GM20431 (cell line): ENCODE results near the gene NUMA1.

Experiments used
- in situ Hi-C: fragments of 300-500 bp; cut with MseI, MboI; formaldehyde crosslinking; loops from one replicate; pipeline ENCODE4 v1.15.0; 2020; ENCODE audit warnings: low sequenced_read_pairs; ENCODE audit not compliant: unreplicated experiment

The NUMA1 gene

DNA sequence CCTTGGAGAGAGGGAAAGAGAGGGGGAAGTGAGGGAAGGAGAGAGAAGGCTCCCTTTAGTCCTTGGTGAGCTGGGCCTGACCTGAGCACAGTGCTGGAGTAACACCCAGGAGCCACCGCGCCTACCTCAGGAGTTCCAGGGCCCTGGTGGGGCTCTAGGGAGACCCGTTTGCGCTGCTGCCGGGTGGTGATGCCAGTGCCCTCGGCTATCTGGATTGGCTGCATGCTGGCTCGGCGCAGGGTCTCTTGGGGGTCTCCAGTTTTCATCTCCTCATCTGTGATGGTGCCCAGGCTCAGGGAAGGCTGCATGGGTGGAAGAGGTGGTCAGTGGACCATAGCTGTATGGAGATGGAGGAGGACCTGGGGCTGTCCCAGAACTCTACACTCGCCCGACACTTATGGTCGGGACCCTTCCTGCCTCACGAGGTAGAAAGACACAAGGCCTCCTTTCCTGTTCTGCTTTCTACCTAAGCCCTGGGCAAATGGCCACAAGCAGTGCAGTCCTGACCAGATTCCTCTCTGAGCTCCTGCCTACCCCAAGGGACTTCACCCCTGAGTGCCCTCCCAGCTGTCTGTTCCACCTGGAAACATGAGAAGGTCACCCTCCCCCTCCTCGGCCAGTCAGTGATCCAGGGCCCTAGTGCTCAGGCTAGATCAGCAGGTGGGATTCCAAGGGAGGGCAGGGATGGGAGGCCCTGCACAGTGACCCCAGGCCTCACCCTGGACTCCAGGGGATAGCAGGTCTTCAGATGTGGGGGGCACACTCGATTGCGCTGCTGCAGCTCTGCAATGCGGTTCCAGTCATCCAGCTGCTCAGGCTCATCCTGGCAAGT lies 75.6 kb downstream of the NUMA1 start:
- in situ Hi-C loops = no loop called here

GRCh38 chr11:72003776-72004171 lies 76.6 kb downstream of the NUMA1 start:
- in situ Hi-C loops = no loop called here

DNA sequence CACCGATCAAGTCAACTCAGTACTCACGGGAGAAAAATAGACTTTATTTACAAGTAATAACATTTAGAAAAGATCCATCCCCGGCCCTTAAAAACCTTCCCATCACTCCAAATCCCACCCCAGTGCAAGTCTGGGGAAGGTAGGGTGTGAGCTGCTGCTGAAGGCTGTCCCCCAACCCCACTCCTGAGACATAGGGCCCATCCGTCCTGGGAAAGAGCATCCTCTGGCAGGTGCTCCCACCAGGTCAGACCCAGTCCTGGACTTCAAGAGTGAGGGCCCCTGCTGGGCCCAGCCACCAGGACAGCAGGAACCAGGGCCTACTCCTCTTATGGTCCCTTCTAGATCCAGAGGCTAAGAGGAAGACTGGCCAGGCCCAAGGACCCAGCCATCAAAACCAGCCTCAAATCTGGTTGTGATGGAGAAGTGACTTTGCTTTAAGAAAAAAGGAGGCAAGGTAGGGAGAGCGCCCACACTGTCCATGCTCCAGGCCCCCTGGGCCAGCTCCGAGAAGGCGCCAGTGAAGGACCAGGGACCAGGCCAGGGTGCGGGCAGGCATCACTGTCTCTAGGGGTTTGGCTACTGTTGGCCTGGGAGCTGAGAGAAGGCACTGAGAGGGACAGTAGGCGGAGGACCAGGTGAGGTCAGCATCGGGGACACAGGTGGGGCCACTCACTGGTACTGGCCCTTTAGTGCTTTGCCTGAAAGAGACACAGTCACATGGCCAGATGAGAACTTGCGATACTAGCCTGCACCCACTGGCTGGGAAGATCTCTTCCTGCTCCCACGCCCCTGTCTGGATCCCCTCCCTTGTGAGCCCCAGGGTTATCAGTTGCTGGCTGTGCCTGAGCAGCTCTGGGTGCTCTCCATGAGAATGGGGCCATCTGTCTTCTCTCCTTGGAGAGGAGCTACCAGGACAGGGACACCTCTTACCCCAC lies 77.2 kb downstream of the NUMA1 start:
- in situ Hi-C loops = no loop called here

DNA sequence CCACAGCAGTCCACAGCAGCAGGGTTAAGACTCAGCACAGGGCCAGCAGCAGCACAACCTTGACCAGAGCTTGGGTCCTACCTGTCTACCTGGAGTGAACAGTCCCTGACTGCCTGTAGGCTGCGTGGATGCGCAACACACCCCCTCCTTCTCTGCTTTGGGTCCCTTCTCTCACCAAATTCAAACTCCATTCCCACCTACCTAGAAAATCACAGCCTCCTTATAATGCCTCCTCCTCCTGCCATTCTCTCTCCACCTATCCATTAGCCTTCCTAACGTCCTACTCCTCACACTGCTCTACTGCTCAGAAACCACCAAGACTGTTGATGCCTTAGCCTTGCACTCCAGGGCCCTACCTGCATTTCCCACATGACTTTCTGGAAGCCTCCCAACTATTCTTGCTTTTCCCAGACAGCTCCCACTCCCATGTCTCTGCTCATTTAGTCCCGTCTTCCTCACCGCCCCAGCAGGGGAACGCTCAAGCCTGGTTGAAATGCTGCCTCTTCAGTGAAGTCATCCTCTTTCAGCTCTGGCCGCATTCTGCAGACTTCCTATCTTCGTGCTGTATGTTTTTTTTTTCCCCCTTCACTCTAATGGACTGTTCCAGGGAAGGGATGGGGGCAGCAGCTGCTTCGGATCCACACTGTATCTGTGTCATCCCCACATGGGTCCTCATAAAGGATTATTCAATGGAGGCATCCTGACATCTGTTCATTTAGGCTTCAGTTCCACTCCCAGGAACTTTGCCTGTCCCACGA lies 78.3 kb downstream of the NUMA1 start:
- in situ Hi-C loops = no loop called here

GRCh38 chr11:72001285-72001684 lies 79.1 kb downstream of the NUMA1 start:
- in situ Hi-C loops = no loop called here

GRCh38 chr11:72000202-72000867 lies 80.0 kb downstream of the NUMA1 start:
- in situ Hi-C loops = no loop called here

DNA sequence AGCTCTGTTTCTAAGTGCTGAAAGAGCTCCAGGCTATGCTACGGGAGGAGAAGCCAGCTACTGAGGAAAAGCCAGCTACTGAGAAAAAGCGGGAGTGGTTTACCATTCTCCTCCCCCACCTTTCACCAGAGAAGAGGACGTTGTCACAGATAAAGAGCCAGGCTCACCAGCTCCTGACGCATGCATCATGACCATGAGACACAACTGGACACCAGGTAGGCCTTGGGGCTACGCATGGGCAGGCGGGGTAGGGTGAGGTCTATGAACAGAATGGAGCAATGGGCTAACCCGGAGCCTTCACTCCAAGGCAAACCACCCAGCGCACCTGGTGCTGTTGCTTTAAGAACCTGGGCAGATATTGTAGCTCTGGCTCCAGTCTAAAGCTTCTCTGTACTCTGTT lies 80.5 kb downstream of the NUMA1 start:
- in situ Hi-C loops = no loop called here

GRCh38 chr11:71999362-71999761 lies 81.0 kb downstream of the NUMA1 start:
- in situ Hi-C loops = no loop called here

DNA sequence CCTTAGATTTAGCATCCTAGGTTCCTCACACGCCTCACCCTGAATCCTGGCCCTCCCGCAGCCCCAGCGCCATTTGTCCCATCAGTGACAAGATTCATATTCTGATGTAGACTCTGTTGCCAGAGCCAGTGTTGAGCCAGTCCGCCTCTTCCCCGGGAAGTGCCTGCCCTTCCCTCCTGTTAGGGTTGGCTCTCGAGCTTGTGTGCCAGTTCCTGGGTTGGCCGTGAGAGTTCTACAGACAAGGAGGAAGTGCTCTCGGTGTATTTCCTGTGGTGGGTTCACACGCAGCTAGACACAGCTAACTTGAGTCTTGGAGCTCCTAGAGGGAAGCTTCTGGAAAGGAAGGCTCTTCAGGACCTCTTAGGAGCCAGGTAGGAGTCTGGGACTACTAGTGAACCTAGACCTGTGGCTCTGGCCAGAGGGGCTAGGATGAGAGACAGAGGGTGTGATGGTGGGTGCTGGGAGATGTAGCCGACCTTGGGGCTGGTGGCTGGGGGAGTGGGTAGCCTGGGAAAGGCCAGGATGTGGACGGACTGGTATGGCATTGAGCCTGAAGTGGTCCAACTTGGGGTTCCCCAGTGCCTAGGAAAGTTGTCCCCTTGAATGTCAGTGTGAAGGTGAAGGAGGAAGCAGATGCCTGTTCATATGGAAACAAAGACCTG lies 81.6 kb downstream of the NUMA1 start, which contains the start of gene IL18BP:
Gene IL18BP, plus strand, starts transcription at position 261 of the 662 bp plus-strand sequence. CDS start 1,076 bp downstream, outside the sequence.
- in situ Hi-C loops = no loop called here

GRCh38 chr11:71998061-71998460 lies 82.3 kb downstream of the NUMA1 start:
- in situ Hi-C loops = no loop called here

DNA sequence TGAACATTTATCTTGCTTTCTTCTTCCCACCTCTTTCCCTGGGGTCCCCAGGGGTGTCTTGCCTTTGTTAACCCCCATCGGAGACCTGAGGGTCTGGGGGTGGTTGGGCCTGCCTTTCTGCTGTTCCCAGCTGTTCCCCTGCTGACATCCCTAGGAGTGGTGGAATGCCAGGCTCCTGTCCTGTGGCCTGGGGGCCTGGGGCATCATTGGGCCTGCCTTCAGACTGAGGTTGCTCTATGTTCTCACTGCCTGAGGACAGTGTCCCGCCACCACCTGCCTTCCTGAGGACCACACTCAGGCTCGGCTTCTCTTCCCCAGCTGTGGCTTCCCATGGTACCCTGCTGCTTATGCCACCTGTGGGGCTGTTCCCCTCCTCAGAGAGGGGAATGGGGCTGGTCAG lies 82.7 kb downstream of the NUMA1 start:
- in situ Hi-C loops = no loop called here

DNA sequence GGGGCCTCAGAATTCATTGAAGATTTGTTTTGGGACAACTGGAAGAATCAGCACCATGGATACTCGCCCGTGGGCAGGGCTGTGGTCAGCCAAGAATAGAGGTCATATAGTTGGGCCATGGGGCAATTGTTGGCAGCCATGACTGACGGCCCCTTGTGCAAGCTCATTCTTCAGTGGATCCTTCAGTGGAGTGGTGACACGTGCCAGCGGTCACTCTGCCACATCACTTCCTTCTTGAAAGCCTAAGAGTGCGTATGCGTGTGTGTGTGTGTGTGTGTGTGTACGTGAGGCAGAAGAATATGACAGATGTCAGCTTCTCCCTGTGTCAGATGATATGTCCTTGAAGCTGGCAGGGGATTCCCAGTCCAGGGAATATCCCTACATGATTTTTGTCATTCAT lies 83.4 kb downstream of the NUMA1 start:
- in situ Hi-C loops = no loop called here

- in situ Hi-C loops = no loop called here
These were observed 83.8 kb downstream of the NUMA1 start for GRCh38 chr11:71996517-71996916.

- in situ Hi-C loops = no loop called here
These were observed 84.5 kb downstream of the NUMA1 start for GRCh38 chr11:71995726-71996291.

GRCh38 chr11:71994786-71995185 lies 85.6 kb downstream of the NUMA1 start:
- in situ Hi-C loops = no loop called here

GRCh38 chr11:71992136-71992730 lies 88.1 kb downstream of the NUMA1 start:
- in situ Hi-C loops = no loop called here

GRCh38 chr11:71991494-71991893 lies 88.8 kb downstream of the NUMA1 start:
- in situ Hi-C loops = no loop called here

GRCh38 chr11:71990701-71991100 lies 89.6 kb downstream of the NUMA1 start:
- in situ Hi-C loops = no loop called here

DNA sequence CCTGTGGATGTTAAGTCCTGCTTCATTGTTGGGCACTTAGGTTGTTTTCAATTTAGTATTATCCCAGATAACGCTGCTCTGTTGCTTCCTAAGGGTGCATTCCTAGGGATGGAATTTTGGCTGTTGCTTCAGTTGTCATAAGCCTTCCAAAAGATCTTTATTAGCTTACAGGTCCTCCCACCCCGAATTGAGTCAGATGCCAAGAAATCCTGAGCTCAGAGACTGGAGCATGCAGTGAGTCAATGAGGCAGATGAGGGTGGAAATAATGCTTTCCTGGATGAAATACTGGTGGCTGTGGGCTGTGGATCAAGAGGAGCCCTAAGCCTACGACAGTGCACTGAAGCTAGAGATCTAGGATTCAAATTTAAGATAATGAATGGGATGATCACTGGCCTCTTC lies 92.3 kb downstream of the NUMA1 start:
- in situ Hi-C loops = no loop called here
